GM23248 (cell line): ENCODE measurements around the gene ADAMTSL1. TPM values are rescaled to one million over a fixed set of nuclear protein-coding genes. Genes with fewer than 3 reads are reported as not detected.

ENCODE experiments used
- DNase-seq: peaks from one replicate; pipeline ENCODE4 v3.0.0-alpha.2; 2015
- H2AFZ ChIP-seq: fragments of 200-600 bp; sonication (generic); 2 replicates; pipeline ENCODE4 v1.6.1; 2016; ENCODE audit warnings: antibody characterized with exemption
- H3F3A ChIP-seq: fragments of 200-600 bp; sonication (generic); 2 replicates; pipeline ENCODE4 v1.6.1; 2016; ENCODE audit warnings: mild to moderate bottlenecking, antibody characterized with exemption, mixed run types; ENCODE audit not compliant: insufficient read depth
- H3K27ac ChIP-seq: fragments of 200-600 bp; sonication (generic); 2 replicates; pipeline ENCODE4 v1.5.1; 2016; ENCODE audit warnings: mild to moderate bottlenecking
- H3K27me3 ChIP-seq: fragments of 200-600 bp; sonication (generic); replicated peaks from 2 replicates; pipeline ENCODE4 v1.6.1; 2016; ENCODE audit warnings: mild to moderate bottlenecking; ENCODE audit not compliant: insufficient read depth
- H3K36me3 ChIP-seq: fragments of 200-600 bp; sonication (generic); 2 replicates; pipeline ENCODE4 v1.6.1; 2016; ENCODE audit warnings: low read depth, mild to moderate bottlenecking
- H3K4me1 ChIP-seq: fragments of 200-600 bp; sonication (generic); 2 replicates; pipeline ENCODE4 v1.6.1; 2016; ENCODE audit warnings: mild to moderate bottlenecking; ENCODE audit not compliant: insufficient read depth
- H3K4me2 ChIP-seq: fragments of 200-600 bp; sonication (generic); one replicate; pipeline ENCODE4 v1.6.1; 2016; ENCODE audit warnings: mild to moderate bottlenecking; ENCODE audit not compliant: unreplicated experiment
- H3K4me3 ChIP-seq: fragments of 200-600 bp; sonication (generic); 2 replicates; pipeline ENCODE4 v1.5.1; 2016; ENCODE audit warnings: mild to moderate bottlenecking
- H3K79me2 ChIP-seq: fragments of 200-600 bp; sonication (generic); 2 replicates; pipeline ENCODE4 v1.6.1; 2016; ENCODE audit warnings: mild to moderate bottlenecking; ENCODE audit not compliant: insufficient read depth
- H3K9ac ChIP-seq: fragments of 200-600 bp; sonication (generic); 2 replicates; pipeline ENCODE4 v1.6.1; 2016; ENCODE audit warnings: mild to moderate bottlenecking
- H3K9me2 ChIP-seq: fragments of 200-600 bp; sonication (generic); 2 replicates; pipeline ENCODE4 v1.6.1; 2016; ENCODE audit warnings: mixed run types, mild to moderate bottlenecking, moderate library complexity; ENCODE audit not compliant: insufficient read depth
- H3K9me3 ChIP-seq: fragments of 200-600 bp; sonication (generic); one replicate; pipeline ENCODE4 v1.6.1; 2017; ENCODE audit warnings: low read depth
- H4K20me1 ChIP-seq: fragments of 200-600 bp; sonication (generic); 2 replicates; pipeline ENCODE4 v1.6.0; 2016; ENCODE audit not compliant: insufficient read depth
- EZH2 ChIP-seq: fragments of 200-600 bp; sonication (generic); IDR thresholded peaks from 2 replicates; pipeline ENCODE4 v1.6.1; 2018; ENCODE audit warnings: antibody characterized with exemption, mild to moderate bottlenecking; ENCODE audit not compliant: insufficient read depth, poor library complexity, severe bottlenecking
- EZH2phosphoT487 ChIP-seq: fragments of 200-600 bp; sonication (generic); IDR thresholded peaks from 2 replicates; pipeline ENCODE4 v1.6.1; 2018; ENCODE audit warnings: antibody characterized with exemption, moderate library complexity, mild to moderate bottlenecking, low read depth; ENCODE audit not compliant: insufficient read depth
- WGBS, 2 experiments: methylation state at CpG; one replicate each; pipeline ENCODE4 v1.1.6; 2015 to 2017; ENCODE audit warnings: low lambda C conversion rate in 2 of 2, low coverage in 1 of 2; ENCODE audit errors: missing lambda C conversion rate in 2 of 2; 5-methylcytosine and 5-hydroxymethylcytosine counted together
- in situ Hi-C: fragments of 300-500 bp; cut with MboI; formaldehyde crosslinking; loops from 2 replicates; pipeline ENCODE4 v1.15.0; 2020
- polyA plus RNA-seq: library from polyadenylated mRNA; unstranded; fragments of >200 nt; fragmentation: Nextera tagmentation; extraction: Ambion mirVana; gene quantifications from 2 replicates; pipeline ENCODE4 v1.2.1, GENCODE V29; 2016
- total RNA-seq: library from RNA; depleted of rRNA; stranded (reverse); fragments of >200 nt; shearing (Covaris generic); gene quantifications from 2 replicates; pipeline ENCODE4 v1.2.3, GENCODE V29; 2014

The ADAMTSL1 gene
- total and polyA plus RNA-seq, 2 experiments from 2014 or later, result 77.0 to 273 TPM

DNA sequence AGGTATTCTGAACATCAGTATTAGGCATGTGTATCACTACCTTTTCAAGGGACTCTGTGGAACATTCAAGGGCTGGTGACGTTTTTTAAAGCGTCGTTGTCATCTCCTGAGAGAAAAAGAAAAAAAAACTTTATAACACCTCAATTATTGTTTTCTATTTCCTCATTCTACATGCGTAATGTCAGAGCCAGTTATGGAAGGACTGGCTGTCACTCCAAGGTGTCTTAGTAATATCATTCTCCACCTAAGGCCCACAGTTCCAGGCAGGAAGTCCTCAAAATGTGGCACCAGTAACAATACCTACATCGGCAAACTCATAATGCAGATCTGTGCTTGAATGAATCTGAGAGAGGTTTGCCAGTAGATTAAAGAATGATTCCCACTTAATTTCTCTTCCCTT is 348.9 kb downstream of the ADAMTSL1 start:
- WGBS, 2 experiments, result 96% methylated on average over 5 of the region's 5 CpGs
- TF ChIP-seq EZH2, result no peak
- H3K9me3 ChIP-seq, result no peaks in the 10 kb centered on the region
- H3K27ac ChIP-seq, result no peak overlapping the region
- H3K4me3 ChIP-seq, result no peak overlapping the region
- H3K4me1 ChIP-seq, result no peaks in the 10 kb centered on the region
- H3K27me3 ChIP-seq, result no peaks in the 10 kb centered on the region
- no peaks in the 10 kb centered on the region for H4K20me1 ChIP-seq
- H2AFZ ChIP-seq, result no peak overlapping the region
- in situ Hi-C loops, result no loop called here
- peaks cover 81% of the 10 kb centered on the region for H3K36me3 ChIP-seq
- DNase-seq, result no peak
- peaks cover 41% of the 10 kb centered on the region for H3F3A ChIP-seq
- H3K9me2 ChIP-seq, result no peaks in the 10 kb centered on the region
- no peak overlapping the region for H3K4me2 ChIP-seq
- no peak overlapping the region for H3K9ac ChIP-seq
- H3K79me2 ChIP-seq, result peaks cover 10% of the 10 kb centered on the region

DNA sequence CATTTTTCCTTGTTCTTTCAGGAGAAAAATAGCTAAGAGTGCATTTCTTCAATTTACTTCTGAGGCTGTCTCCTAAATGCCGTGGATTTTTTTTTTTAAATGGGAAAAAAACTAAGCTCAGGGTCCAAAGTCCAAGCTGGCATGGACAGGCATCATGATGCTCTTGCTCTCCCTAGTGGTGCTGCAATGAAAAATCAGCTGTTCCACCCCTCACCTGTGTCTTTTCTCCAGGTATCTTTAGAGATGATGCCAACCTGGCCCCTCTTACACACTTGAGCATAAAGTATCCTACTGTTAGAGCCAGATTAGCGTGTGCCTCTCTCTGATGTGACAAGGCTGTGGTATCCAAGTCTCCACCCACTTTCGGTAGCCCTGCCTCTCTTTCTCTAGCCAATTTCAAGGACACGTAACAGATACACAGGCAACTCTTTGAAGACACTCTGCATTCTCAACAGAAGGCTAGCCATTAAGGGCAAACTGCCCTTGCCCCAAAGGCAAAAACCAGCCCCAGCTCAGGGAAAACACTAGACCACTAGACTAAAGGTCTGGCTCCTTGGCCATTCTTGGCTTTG is 350.2 kb downstream of the ADAMTSL1 start:
- in situ Hi-C loops, result no loop called here
- Histone ChIP-seq H3K27me3 (no peaks in the 10 kb centered on the region), H3K4me1 (no peaks in the 10 kb centered on the region), H3K4me2 (no peak overlapping the region), H3K9ac (no peak overlapping the region), H3K79me2 (peaks cover 9% of the 10 kb centered on the region; the same call in 1 of the 2 replicates), H3K9me3 (no peaks in the 10 kb centered on the region), H3K9me2 (no peaks in the 10 kb centered on the region), H3F3A (peaks cover 52% of the 10 kb centered on the region), H3K27ac (peak overlapping the region; percentile 27; the same call in 1 of the 2 replicates), H3K4me3 (no peak overlapping the region), H3K36me3 (peaks cover 78% of the 10 kb centered on the region), H2AFZ (no peak overlapping the region), H4K20me1 (no peaks in the 10 kb centered on the region)
- TF ChIP-seq EZH2phosphoT487 (no peak), EZH2 (no peak)
- 73 to 82% methylated on average over 4 of the region's 4 CpGs for WGBS, 2 experiments
- DNase-seq, result peak; percentile 7

DNA sequence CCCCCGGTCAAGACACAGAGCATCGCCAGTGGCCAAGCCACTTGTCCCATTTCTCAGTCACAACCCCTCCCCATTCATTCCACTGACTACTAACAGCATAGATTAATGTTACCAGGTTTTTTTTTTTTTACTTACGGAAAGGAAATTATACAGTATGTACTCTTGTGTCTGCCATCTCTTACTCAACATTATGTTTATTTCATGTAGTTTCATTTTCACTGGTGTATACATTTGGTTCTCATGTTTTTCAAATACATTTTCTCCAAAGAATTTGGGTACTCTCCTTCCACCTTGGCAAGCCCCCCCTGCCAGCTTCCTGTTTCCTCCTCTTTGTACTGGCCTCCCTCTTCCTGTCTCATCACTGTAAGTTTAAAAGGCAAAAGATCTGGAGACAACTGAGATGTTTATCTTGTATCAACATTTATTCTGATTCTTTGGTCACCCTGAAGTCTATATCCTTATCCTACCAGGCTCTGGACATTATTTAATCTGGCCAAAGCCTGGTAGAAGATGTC is 351.8 kb downstream of the ADAMTSL1 start:
- no peaks in the 10 kb centered on the region for H3K27me3 ChIP-seq
- no peaks in the 10 kb centered on the region for H3K9me3 ChIP-seq
- no peak overlapping the region for H2AFZ ChIP-seq
- H3K36me3 ChIP-seq, result peaks cover 76% of the 10 kb centered on the region
- no peak overlapping the region for H3K27ac ChIP-seq
- no peaks in the 10 kb centered on the region for H3K4me1 ChIP-seq
- no peaks in the 10 kb centered on the region for H3K9me2 ChIP-seq
- H3K9ac ChIP-seq, result no peak overlapping the region
- TF ChIP-seq EZH2phosphoT487 (no peak), EZH2 (no peak)
- in situ Hi-C loops, result no loop called here
- DNase-seq, result no peak
- 99% methylated on average over 3 of the region's 3 CpGs for WGBS, 2 experiments
- H3K4me2 ChIP-seq, result no peak overlapping the region
- H4K20me1 ChIP-seq, result no peaks in the 10 kb centered on the region
- peaks cover 10% of the 10 kb centered on the region; the same call in 1 of the 2 replicates for H3K79me2 ChIP-seq
- H3F3A ChIP-seq, result peaks cover 59% of the 10 kb centered on the region
- no peak overlapping the region for H3K4me3 ChIP-seq

GRCh38 chr9:18826248-18826647 is 352.3 kb downstream of the ADAMTSL1 start:
- no peak for DNase-seq
- Histone ChIP-seq H3K36me3 (peaks cover 76% of the 10 kb centered on the region), H3K4me2 (no peak overlapping the region), H3K9ac (no peak overlapping the region), H3K9me2 (no peaks in the 10 kb centered on the region), H3K4me3 (no peak overlapping the region), H3K79me2 (peaks cover 10% of the 10 kb centered on the region; the same call in 1 of the 2 replicates), H3K27ac (no peak overlapping the region), H2AFZ (no peak overlapping the region), H3F3A (peaks cover 55% of the 10 kb centered on the region), H3K4me1 (no peaks in the 10 kb centered on the region), H3K27me3 (no peaks in the 10 kb centered on the region), H3K9me3 (no peaks in the 10 kb centered on the region), H4K20me1 (no peaks in the 10 kb centered on the region)
- in situ Hi-C loops, result no loop called here
- TF ChIP-seq EZH2phosphoT487 (no peak), EZH2 (no peak)
- WGBS, 2 experiments, result 91 to 97% methylated on average over 6 of the region's 6 CpGs
